ENCODE measurements around the gene SCN4B. TPM values are rescaled to one million over a fixed set of nuclear protein-coding genes. Genes with fewer than 3 reads are reported as not detected.
A peak's percentile ranks its signal among the peaks of the same experiment; 100 is the strongest.

Gene SCN4B
- total and polyA plus RNA-seq, 10 of the 15 experiments (the other 5 are each of a cell fraction or from before 2014, with no cell fraction given) = 0.01 to 0.49 (median 0.04) TPM; not detected in 5

DNA sequence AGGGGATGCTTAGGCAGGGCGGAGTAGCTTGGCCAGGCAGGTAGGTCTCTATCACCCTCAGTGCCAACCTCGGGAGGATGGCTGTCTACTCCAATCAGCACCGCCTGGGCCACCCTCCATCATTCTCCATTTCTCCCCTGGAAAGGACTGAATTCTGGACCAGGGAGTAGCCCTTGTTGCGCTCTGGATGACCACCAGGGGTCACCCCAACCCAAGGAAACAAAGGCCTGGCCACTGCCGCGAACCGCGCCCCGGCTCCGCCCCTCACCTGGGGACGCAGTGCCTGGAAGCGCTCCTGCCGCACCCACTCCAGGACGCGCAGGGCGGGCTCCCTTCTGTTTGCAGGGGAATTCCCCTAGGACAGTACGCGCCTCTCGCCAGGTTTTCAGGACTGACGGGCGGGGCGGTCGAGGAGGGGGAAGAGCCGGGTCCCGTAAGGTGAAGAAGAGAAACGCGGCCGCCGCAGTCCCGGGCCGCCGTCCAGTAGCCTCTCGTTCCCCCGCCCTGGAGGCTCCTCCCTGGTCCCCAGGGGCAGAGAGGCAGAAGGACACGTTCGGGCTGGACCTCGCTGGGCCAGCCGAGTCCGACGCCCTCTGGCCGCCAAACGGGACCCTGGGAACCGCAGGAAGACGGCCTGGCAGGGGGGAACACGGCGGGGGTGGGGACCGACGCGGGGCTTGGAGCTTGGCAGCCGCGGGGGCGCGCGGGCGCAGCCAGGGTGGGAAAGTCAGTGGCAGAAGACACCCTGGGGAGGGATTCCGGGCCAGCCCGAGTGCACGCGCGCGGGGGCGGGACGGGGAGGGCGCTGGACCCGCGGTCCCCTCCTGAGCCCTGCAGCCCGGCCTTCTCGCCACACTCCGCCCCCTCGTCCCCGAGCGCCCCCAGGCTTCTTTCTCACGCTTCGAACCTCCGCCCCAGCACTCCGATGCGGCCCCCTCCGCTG lies 7.1 kb downstream of the SCN4B start (continued):
- TF ChIP-seq, protein P1, sequence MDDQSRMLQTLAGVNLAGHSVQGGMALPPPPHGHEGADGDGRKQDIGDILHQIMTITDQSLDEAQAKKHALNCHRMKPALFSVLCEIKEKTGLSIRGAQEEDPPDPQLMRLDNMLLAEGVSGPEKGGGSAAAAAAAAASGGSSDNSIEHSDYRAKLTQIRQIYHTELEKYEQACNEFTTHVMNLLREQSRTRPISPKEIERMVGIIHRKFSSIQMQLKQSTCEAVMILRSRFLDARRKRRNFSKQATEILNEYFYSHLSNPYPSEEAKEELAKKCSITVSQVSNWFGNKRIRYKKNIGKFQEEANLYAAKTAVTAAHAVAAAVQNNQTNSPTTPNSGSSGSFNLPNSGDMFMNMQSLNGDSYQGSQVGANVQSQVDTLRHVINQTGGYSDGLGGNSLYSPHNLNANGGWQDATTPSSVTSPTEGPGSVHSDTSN (IDR thresholded peaks at IDR 0.05; ENCODE audit: insufficient replicate concordance, low read depth, low read length) = no peak

DNA sequence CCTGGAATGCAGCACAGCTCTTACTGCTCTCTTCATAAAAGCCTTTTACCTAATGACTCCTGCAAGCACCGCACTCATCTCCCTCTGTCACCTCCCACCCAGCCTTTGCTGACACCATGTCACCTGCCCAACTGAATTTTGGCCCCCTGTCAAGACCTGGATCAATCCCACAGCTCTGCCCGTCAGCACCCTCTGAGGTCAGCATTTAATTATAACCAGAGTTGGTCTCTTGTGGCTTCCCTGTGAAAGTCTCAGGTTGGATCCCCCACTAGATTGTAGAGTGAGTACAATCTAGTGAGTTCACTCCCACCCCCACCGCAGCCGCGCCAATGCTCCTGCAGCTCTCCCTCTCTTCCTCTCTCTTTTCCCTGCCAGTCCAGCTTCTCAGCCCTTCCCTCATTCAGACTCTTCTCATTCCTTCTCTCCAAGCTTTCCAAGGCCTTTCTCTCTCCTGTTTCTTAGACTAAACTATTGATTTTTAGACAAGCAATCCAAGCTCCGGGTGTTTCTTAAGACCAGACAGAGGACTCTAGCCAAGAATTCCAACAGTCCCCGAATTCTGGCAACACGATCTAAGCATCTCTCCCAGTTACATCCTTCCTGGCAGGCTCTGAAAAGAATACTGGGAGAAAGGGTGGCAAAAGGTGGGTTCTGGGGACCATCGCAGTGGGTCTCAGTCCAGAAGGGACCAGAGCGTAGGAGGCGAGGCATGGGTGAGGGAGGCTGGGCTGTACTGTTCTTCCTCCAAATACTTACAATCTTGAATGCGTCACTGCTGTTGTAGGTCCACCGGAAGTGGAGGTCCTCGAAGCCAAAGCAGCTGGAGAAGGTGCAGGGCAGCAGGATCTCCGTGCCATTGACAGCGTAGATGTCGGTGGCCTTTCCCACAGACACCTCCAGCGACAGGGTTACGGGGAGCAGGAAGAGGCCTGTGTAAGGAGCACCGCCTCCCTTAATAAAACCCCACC lies 8.0 kb downstream of the SCN4B start:
- intact Hi-C loops (cut with micrococcal nuclease; ENCODE audit: unreplicated experiment) (loop anchor here (1.0 to 5.0 kb wide), 5 partner anchors 27 to 423 kb away; partner anchors contain the start of gene IFT46), in situ Hi-C loops (cut with MboI) (no loop called here)
- Histone ChIP-seq H3K79me2 (ENCODE audit: control insufficient read depth, insufficient read depth, low read length) (no peaks in the 10 kb centered on the region), H3K27ac (ENCODE audit: control insufficient read depth, insufficient read depth) (no peak overlapping the region), H3K27me3 (replicated peaks in 1 of 2; ENCODE audit: control insufficient read depth in 2 of 2, insufficient read depth in 2 of 2, low read length in 1 of 2) (peaks cover 3 to 12% of the 10 kb centered on the region in 2 experiments; a peak in 3 of 4 replicates), H3K9me3 (replicated peaks; ENCODE audit: control insufficient read depth, insufficient read depth, low read length) (no peaks in the 10 kb centered on the region), H3K4me3 (no peak overlapping the region), H3K9ac (ENCODE audit: control insufficient read depth, insufficient read depth, low read length) (no peak overlapping the region), H3K4me1 (ENCODE audit: control insufficient read depth, insufficient read depth, low read length) (no peaks in the 10 kb centered on the region), H2AFZ (ENCODE audit: control insufficient read depth, low read depth, low read length) (no peak overlapping the region), H3K36me3 (ENCODE audit: control insufficient read depth in 2 of 2, insufficient read depth in 2 of 2, low read length in 1 of 2) (no peaks in the 10 kb centered on the region), H4K20me1 (ENCODE audit: control insufficient read depth, insufficient read depth) (no peaks in the 10 kb centered on the region), H3K4me2 (ENCODE audit: control insufficient read depth, insufficient read depth) (peak overlapping the region; percentile 90; the same call in 1 of the 2 replicates)
- RAD21 ChIA-PET (ENCODE audit: unreplicated experiment) = interaction anchor here (0.8 to 7.7 kb wide), 8 partner anchors 23 to 209 kb away, joined by 3 to 52 read pairs (median 3); no protein-coding TSS in a partner anchor
- DNase-seq (ENCODE audit: low read depth, low spot score) (no peak), ATAC-seq (peak; percentile 2; the same call in 1 of the 3 replicates), FAIRE-seq (no peak)
- 27% methylated on average over 20 of the region's 20 CpGs for WGBS (ENCODE audit: insufficient coverage, insufficient replicate concordance, low lambda C conversion rate, missing lambda C conversion rate)
- BruUV-seq (replicated peaks) = no TSS peak
- CTCF ChIA-PET = interaction anchor here (0.6 to 7.7 kb wide), 19 partner anchors 8 to 514 kb away, joined by 3 to 85 read pairs (median 3); partner anchors contain the start of gene UBE4A
- POLR2A ChIA-PET = interaction anchor here (0.6 to 1.5 kb wide), 2 partner anchors 61 to 324 kb away, joined by 3 to 4 read pairs; no protein-coding TSS in a partner anchor
- SMC1A ChIA-PET (ENCODE audit: uncharacterized antibody, unreplicated experiment) = interaction anchor here (0.8 to 7.6 kb wide), 4 partner anchors 27 to 150 kb away, joined by 3 to 49 read pairs (median 4); no protein-coding TSS in a partner anchor
- TF ChIP-seq PAX5 (IDR thresholded peaks at IDR 0.05; ENCODE audit: borderline replicate concordance, low read depth, low read length) (no peak), NBN (IDR thresholded peaks at IDR 0.05) (no peak), EED (IDR thresholded peaks at IDR 0.05; ENCODE audit: low read depth) (no peak), RB1 (IDR thresholded peaks at IDR 0.05; ENCODE audit: borderline replicate concordance) (no peak), IRF5 (IDR thresholded peaks at IDR 0.05; ENCODE audit: borderline replicate concordance) (no peak), PRDM15 (CRISPR knock-in tag; IDR thresholded peaks at IDR 0.05) (no peak), BRCA1 (IDR thresholded peaks at IDR 0.05; ENCODE audit: low read depth, low read length) (no peak), CBFB (IDR thresholded peaks at IDR 0.05; ENCODE audit: low read depth) (no peak), SP1 (IDR thresholded peaks at IDR 0.05; ENCODE audit: low read depth, low read length) (no peak), ASH2L (IDR thresholded peaks at IDR 0.05; ENCODE audit: borderline replicate concordance, low read depth) (no peak), ZNF622 (IDR thresholded peaks at IDR 0.05) (no peak), NFXL1 (IDR thresholded peaks at IDR 0.05; ENCODE audit: borderline replicate concordance) (no peak)

Data from GM12878 (cell line).